NCI-H748 treated with DMSO at 0.1 percent for 48 hours (cell line): ENCODE results near the gene GOLGA8B.
"Not testable (repeated sequence)": the region's sequence is repeated elsewhere in the genome, so short reads cannot be mapped to it uniquely, and the experiment has no call there.

Source experiments
- DNase-seq: peaks from one replicate; lab custom pipeline; 2025; lab: John Stamatoyannopoulos, UW

GOLGA8B gene

GRCh38 chr15:34598799-34599585, 15.5 kb upstream of the GOLGA8B start:
- no peak for DNase-seq

- no peak for DNase-seq
These were observed 13.9 kb upstream of the GOLGA8B start for GRCh38 chr15:34597316-34597715.

GRCh38 chr15:34594361-34594760, 10.9 kb upstream of the GOLGA8B start:
- DNase-seq = no peak

DNA sequence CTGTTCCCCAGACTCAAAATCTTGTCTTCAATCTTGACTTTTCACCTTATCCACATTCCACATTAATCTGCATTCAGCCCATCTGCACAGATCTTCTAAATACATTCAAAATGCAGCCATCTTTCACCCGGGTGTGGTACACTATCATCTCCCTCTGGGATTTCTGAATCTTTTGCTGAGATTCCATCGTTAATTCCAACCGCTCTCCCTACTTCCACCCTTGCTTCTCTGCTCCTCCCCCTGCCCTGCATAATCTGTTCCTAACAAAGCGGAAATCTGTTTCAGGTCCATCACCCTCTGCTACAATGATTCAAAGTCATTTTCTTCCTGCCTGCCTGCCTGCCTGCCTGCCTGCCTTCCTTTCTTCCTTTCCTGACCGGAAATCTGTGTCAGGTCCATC, 7.9 kb upstream of the GOLGA8B start:
- DNase-seq = no peak

DNA sequence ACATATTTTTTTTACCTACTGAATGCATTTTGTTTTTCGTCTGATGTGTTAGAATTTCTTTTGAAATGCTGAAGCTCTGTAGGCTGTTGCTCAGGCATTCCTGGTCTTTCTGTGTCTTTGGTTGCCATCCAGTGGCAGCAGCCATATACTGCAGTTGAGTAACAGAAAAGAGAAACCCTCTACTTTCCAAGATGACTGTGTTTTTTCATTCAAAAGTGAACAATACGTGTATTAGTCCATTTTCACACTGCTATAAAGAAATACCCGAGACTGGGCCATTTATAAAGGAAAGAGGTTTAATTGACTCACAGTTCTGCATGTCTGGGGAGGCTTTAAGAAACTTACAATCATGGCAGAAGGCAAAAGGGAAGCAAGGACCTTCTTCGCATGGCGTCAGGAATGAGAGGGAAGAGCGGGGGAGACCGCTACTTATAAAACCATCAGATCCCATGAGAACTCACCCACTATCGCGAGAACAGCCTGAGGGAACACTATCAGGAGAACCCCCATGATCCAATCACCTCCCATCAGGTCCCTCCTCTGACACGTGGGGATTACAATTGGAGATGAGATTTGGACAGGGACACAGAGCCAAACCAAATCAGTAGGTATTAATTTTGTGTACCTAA, 4.7 kb upstream of the GOLGA8B start:
- DNase-seq = peak; percentile 19

DNA sequence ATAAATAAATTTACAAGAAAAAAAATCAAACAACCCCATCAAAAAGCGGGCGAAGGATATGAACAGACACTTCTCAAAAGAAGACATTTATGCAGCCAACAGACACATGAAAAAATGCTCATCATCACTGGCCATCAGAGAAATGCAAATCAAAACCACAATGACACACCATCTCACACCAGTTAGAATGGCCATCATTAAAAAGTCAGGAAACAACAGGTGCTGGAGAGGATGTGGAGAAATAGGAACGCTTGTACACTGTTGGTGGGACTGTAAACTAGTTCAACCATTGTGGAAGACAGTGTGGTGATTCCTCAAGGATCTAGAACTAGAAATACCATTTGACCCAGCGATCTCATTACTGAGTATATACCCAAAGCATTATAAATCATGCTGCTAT, 2.5 kb upstream of the GOLGA8B start:
- not testable (repeated sequence) for DNase-seq

DNA sequence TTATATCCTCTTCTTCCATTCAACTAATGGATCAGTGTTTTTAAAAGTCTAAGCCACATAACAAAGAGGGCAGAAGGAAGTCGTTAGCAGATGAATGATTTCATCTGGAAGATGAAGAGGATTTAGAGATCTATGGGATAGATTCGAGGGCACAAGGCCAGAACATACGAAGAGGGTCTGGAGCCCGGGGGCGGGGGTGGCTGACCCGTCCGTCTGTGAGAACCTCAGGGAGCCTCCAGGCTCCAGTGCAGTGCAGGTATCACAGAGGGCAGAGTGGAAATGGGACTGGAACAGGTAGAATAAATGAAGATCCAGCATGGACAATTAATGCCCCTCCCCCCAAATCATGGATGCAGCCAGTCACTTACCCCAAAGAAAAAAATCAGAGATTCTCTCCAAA, 1.5 kb upstream of the GOLGA8B start:
- no peak for DNase-seq

- no peak for DNase-seq
These were observed 848 bp upstream of the GOLGA8B start for GRCh38 chr15:34584330-34584668.

DNA sequence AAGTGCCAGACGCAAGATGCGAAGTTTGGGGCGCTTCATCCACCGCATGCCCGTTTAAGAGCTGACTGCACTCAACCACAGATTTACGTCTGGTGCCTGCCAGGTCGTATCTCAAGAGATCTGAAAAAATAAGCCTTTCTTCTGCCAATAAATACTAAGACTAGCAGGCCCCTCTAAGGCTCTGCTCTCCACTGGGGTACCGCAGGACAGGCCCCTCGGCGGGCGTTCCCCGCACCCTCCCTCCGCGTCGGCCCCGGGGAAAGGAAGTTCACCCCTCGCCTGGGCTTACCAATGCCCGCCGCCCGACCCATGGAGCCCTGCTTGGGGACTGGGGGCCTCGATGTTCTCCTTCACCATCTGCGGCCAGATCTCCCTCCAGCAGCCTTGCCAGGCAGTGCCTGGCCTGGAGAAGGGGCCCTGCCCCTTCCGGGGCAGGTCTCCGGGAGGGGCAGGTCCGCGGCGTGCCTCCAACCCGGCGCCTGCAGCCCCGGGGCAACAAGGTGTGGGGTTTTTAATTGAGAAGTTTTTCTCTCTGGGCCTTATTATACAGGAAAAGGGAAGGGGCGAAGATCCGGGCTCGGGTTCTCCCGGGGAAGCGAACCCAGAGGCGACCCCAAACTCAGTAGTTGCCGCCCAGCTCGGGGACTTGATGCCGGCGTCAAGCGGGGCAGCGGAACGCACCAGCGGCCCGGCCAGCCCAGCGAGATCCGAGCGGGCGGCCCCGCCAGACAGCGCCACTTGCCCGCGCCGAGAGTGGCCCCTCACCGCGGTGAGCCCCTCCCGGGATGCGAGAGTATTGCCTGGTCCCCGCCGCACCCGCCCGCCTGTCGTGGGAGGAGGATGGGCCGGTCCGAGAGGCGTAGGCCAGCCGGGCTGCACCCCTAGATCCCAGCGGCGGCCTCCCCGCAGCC, 735 bp downstream of the GOLGA8B start:
- no peak for DNase-seq

DNA sequence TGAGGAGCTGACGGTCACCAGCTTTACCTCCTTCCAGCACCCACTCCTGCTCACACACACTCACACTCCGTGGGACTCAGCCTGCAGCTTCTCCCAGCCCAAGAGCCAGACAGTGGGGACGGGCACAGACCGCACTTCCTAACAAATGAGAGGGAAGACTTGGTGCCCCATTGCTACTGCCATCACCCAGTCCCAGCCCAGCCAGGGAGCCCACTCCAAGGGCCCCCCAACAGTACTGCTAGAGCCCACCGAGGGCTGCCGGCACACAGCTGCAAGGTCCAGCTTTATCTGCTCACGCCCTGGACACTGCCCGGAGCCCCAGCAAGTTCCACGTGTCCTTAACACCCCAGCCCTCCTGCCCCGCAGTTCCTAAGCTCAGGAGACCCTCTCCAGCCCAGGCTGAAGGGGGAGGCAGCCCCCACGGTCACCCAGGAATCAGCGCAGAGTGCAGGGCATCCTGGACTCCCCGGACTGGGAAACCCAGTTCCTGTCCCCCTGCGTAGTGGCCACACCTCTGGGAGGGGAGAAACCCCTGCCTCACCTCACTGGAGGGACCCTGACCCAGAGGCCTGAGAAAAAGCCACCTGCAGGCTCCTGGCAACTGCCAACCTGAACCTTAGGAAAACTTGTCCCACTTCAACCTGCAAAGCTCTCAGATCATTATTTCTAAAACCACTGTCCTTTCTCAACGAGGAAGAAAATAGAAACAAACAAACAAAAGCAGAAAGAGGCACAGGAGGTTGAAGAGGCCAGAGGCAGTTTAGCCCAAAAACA, 1.6 kb downstream of the GOLGA8B start:
- DNase-seq = not testable (repeated sequence)

- DNase-seq = no peak
These were observed 2.4 kb downstream of the GOLGA8B start for GRCh38 chr15:34581043-34581365.

- DNase-seq = not testable (repeated sequence)
These were observed 3.0 kb downstream of the GOLGA8B start for GRCh38 chr15:34580251-34581042.

DNA sequence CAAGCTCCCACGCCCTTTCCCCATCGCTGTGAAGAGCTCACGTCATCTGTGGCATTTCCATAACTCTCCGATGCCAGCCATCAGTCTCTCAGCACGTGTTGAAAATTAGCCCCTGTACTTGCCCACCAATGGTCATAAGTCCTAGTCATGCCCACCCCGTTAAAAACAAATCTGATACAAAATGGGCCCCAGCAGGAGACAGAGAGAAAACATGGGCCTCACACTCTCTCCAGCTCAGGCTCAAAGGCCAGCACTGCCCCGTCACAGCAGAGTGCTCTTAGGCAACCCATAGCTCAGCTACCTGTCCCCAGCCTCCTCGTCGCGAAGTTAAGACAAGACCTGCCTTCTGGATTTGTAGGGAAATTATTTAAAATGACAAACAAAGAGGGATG, 5.2 kb downstream of the GOLGA8B start:
- no peak for DNase-seq

DNA sequence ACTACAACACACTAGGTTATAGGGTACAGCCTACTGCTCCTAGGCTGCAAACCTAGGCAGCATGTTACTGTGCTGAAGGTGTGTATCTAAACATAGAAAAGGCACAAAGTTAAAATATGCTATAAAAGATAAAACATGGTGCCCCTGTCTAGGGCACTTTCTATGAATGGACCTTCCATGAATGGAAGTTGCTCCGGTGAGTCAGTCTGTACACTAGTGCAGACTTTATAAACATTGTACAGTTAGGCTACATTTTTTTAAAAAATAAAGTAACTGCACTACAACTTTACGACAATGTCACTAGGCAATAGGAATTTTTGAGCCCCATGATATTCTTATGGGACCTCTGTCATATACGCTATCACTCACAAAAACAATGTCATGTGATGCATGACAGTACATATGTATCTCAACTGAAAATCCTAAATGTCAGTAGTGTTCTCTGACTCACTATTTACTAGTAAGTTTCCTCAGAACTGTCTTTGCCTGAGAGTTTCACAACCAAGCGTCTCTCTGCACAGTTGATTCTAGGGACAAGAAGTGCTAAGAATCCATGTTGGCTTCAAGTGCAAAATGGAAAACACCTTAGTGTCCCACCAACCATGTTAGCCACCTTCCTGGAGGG, 5.7 kb downstream of the GOLGA8B start:
- not testable (repeated sequence) for DNase-seq

DNA sequence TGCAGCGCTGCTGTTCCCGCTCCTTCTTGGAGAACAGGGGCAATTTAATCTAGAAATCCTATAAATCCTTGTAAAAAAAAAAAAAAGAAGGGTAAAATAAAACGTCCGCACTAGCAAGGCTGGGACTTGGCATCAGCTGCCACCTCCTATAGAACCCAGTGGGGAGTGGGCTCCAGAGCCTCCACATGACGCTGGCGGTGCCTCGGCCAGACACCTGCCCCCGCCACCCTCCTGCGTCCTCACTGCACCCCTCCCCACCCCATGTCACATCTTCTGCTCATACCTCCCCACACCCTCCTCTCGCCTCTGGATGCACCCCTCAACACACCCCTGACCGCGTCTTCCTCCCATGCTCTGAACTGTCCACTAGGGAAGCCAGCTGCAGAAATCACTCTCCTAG, 8.4 kb downstream of the GOLGA8B start:
- DNase-seq = not testable (repeated sequence)

- not testable (repeated sequence) for DNase-seq
These were observed 10.5 kb downstream of the GOLGA8B start for GRCh38 chr15:34572921-34573320.

DNA sequence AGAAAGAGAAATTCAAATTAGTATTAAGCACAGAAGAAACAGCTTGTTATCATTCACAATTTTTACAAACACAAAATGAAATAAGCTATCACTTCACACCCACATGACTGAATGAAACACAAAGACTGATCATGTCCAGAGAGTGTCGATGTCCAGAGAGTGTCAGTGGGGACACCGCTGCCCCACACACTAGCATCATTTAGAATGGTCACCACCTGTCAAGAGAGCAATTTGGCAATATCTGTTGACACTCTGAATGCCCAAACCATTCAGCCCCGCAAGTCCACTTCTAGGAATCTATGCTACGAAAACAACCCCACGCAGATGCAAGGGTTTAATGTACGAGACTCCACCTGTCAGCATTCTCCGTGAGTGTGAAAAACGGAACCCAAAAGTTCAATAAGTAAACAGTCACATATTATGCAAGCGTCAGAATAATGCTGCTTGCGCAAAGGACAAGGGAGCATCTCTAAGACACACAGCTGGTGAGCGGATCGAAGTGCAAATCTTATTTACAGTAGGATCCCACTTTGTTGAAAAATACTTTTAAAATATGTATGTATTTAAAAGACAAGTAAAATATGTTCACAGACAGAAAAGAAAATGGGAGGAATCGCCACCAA, 11.3 kb downstream of the GOLGA8B start:
- not testable (repeated sequence) for DNase-seq

GRCh38 chr15:34569670-34570396, 13.6 kb downstream of the GOLGA8B start:
- DNase-seq = not testable (repeated sequence)

- not testable (repeated sequence) for DNase-seq
These were observed 16.3 kb downstream of the GOLGA8B start for GRCh38 chr15:34567174-34567573.

- DNase-seq = not testable (repeated sequence)
These were observed 18.7 kb downstream of the GOLGA8B start for GRCh38 chr15:34564711-34565110.
